T47D (cell line): ENCODE measurements around the gene TTC21B.

Experiments used
- DNase-seq, 2 experiments: peaks; one replicate each; pipeline versions ENCODE4 v3.0.0 to v3.0.0-alpha.2; 2011 to 2012; ENCODE audit warnings: low read depth in 1 of 2, low spot score in 1 of 2
- JUND ChIP-seq: IDR thresholded peaks from 2 replicates; pipeline ENCODE4 v1.6.1; 2012; ENCODE audit warnings: low read depth
- in situ Hi-C: cut with HindIII; loops from 2 replicates; pipeline ENCODE4 v1.10.0; 2016; ENCODE audit warnings: low sequenced_read_pairs, low pct_unique_long_range_greater_than_20kb

The TTC21B gene

DNA sequence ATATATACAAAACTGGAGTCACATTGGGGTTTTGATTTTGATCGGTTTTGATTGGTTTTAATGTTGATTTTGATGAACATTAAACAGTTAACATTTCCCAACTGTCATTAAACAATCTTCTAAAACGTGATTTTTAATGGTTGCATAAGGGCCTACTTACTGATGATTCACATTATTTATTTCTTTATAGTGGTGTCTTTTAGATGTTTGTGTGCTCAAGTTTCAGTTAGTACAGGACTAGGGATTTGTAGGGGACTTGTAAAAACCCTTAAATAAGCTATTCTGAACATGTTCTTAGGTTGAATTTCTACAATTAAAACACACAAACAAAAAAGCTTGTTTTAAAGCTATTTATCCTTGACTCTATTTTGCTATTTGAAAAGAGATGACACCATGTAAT lies 61.6 kb downstream of the TTC21B start:
- TF ChIP-seq JUND = no peak
- in situ Hi-C loops = no loop called here
- no peak for DNase-seq

DNA sequence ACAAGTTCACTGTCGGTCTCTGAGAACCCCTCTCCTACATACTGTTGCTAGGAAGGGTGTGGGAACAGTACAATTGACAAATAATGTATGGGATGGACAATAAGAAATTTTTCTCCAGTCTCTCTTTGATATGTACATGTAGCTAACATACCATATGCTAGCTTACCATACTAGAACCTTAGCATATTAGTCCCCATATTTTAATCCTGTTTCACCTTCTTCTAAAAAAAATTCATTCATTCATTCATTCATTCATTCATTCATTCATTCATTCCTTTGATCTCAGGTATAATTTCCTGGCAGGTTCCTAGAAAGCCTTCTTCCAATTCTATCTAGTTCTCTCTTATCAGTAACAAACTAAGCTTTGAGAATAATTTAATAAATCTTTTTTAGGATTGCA lies 62.2 kb downstream of the TTC21B start:
- no peak for TF ChIP-seq JUND
- no peak for DNase-seq
- in situ Hi-C loops = no loop called here

DNA sequence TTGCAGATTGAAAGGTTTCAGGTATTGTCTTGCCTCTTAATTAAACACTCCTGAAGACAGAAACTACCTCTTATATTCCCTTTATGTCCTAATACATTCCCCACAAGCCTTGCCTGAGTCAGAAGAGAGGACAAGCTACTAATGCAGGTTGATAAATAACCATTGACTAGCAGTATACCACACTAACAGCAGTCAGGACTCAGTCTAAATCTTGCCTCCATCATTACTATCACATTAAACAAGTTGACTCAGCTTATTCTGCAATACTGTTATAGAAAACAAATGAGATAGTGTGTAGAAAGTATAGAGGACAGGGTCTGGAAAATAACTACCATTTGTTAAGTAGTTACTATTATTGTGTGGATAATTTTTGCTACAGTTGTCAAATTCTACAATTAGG lies 63.8 kb downstream of the TTC21B start:
- in situ Hi-C loops = no loop called here
- no peak for DNase-seq
- no peak for TF ChIP-seq JUND

DNA sequence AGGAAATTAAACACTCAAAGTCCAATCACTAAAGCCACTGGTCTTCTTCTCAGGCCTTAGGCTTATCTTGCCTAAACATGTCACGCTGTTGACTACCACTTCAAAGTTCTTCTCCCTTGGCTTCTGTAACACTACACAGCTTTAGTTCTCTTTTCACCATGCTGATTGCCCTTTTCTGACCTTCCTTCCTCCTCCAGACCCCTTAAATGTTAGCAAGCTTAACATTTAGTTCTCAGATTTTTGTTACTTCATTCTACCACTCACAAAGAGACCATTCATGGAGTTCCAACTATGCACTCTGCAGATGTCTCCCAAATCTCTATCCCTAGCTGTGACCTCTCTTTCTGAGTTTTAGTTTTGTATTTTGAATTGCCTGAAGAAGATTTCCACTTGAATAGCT lies 64.4 kb downstream of the TTC21B start:
- no peak for DNase-seq
- TF ChIP-seq JUND = no peak
- in situ Hi-C loops = no loop called here

DNA sequence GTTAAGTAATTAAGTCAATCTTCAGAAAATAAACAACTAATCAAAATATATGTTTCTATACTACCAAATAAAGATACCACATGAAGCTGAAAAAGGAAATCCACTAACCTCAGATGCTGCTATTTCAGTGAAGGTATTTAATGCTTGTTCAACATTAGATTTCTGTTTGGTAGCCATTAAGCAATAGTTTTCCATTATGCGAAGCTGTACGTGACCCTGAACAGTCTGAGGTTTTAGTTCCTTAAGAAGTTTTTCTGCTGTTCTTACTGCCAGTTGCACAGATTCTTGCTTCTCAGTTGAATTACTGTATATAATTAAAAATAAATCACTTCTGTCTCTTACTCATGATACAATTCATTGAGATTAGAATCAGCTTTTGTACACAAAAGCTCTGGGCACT lies 65.4 kb downstream of the TTC21B start:
- DNase-seq = no peak
- TF ChIP-seq JUND = no peak
- in situ Hi-C loops = no loop called here

DNA sequence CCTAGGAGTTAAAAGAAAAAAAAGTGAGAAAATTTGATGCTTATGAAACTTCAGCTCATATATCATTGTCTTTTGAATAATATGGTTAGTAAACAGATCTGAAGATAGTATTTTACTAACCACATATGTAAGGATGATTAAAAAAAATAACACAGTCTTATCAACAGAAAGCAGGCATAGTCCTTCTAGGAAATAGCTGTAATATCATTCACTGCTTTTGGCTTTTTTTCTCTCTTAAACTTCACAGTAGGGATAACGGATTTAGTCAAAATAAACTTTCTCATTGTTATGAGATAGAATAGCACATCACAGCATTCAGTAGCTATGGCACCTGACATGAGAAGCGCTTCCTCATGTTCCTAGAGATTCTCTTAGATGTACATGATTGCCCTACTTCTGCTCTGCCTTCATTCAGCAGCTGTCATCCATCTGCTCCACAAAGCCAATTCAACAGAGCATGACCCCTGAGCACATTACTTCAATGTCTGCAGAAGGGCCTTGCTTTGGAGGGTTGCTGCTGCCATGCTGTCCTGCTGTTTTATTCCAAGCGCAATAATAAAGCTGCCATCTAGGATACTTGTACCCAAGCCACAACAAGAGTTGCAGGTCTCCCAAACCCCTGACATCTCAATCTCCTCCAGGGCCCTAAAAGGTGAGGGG lies 67.0 kb downstream of the TTC21B start:
- DNase-seq = no peak
- in situ Hi-C loops = no loop called here
- TF ChIP-seq JUND = no peak

DNA sequence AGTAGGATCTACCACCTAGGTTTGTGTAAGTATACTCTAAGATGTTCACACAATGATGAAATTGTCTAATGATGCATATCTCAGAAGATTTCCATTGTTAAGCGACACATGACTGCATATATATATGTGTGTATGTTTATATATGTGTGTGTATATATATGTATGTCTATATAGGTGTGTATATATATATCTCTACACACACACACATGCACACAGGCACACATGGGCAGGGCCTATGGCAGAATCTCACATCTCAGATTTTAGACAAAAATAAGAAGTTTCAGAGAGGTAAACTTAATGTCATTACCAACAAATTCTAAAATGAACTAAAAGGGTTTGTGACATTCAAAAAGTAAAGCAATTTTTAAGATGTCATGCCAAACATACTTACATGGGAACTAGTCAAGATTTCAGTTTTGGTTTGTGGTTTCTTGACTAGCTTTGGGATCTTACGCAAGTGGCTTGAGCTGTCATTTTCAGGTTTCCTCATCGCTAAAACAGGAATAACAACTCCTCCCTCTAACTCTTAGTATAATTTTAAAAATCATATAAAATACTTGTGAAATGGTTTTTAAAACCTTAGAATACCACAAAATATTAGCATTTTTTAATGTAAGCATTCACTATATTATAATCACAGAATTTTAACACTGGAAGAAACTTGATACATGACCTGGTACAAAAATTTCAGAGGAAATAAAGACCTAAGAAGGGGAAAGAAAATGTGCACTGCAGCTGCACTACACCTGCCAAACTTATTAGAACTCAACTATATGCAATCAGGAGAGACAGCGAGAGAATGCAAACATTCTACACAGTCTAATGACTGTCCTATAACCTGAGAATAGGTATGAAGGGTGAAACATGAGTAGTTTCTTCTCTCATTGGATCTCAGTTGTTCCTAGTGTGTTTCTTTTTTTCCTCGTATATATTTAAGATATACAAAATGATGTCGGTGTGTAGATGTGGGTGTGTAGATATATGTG lies 75.7 kb downstream of the TTC21B start:
- in situ Hi-C loops = no loop called here
- no peak for DNase-seq
- no peak for TF ChIP-seq JUND

DNA sequence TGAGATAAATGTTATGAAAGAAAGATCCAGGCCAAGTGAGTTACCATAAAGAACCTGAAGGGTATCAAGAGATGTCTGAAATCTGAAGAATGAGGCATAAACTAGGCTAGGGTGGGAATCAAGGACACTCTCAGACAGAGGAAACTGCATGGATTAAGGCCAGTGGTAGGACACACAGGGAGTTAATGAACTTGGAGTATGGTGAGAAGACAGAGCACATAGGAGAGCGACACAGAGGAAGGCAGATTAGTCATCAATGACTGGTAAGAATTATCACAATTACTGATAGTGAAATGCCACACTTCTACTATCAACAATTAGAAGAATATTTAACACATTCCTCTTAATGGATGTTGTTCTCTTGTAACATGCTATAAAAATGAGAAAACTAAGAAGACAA lies 76.9 kb downstream of the TTC21B start:
- no peak for TF ChIP-seq JUND
- DNase-seq = no peak
- in situ Hi-C loops = no loop called here

DNA sequence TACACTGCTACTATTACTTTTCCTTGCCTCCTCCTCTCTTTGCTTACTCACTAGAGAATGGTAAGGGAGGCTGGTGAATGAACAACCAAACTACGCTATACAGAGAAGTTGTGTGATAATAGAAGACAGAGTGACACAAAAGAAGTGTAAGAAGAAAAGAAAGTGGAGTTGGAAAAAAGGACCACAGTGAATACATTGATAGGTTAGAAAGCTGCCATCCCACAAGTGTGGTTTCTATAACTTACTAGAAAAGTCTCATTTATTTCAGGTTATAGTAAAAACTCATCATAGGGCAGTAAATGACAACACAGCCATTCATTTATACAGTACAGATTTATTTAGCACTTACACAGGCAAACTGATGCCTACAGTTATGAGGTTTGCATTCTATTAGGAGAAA lies 77.3 kb downstream of the TTC21B start:
- no peak for TF ChIP-seq JUND
- in situ Hi-C loops = no loop called here
- no peak for DNase-seq

DNA sequence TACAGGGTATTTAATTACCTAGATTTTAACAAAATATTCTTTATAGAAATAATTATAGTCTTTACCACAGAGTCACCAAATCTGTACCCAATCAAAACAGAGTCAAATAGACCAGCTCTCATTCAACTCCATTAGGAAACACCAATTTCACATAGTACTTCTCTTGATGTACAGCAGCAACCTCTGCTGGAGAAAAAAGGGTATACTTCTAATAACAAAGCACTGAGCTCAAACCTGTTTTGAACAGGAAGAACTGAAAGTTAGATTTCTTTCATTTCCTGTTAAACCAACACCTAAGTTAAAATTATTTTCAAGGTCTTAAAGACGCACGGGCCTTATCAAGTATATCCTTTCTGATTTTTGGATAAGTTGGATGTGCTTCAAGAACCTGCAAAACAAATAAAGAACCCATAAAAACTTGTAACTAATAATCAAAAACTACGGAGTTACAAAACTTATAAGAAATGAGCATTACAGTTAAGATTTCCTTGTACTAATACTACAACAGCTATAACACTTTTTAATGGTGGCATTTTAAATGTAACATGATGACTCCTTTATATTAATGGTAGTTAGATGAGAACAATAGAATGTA lies 79.0 kb downstream of the TTC21B start:
- in situ Hi-C loops = no loop called here
- no peak for TF ChIP-seq JUND
- DNase-seq = peak; percentile 30 to 79

DNA sequence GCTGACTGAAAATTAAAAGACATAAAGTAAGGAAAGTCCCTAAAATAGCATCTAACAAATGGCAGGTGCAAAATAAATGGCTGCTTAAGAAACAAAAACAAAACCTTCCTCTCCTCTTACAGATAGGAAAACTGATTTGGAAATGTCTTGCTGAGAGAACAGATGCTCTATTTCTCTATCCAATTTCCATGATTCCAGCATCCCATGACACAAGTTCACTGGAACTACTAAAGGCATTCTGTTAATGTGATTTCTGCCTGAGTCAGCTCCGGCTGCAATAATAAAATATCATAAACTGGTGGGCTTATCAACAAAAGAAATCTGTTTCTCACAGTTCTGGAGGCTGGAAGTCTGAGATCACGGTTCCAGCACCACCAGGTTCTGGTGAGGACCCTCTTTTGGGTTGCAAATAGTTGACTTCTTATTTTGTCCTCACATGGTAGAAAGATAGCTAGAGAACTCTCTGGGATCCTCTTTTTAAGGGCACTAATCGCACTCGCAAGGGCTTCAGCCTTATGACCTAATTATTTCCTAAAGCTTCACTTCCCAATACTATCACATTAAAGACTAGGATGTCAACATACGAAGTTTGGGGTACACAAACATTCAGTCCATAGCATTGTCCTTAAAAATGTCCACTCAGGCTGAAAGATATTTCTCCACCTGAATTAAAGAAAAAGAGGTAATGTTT lies 81.3 kb downstream of the TTC21B start:
- no peak for DNase-seq
- in situ Hi-C loops = no loop called here
- no peak for TF ChIP-seq JUND

DNA sequence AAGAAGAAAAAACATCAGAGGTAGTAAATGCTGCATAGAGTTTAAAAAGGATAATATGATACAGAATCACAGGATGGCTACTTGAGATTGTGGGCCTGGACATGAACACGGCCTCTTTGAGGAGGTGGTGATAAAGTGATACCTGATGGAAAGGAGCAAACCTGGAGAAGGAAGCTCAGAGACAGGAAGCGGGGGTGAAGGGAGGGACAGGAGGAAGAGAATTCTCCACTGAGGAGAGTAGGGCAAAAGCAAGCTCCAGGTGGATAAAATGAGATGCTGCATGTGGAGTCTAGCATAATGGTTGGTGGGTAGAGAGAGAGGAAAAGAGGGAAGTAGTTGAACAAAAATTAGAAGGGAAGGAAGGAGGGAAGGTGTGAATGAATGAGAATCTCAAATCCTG lies 82.6 kb downstream of the TTC21B start:
- no peak for DNase-seq
- no peak for TF ChIP-seq JUND
- in situ Hi-C loops = no loop called here
